ENCODE measurements around the gene CSAG1. TPM values are rescaled to one million over a fixed set of nuclear protein-coding genes. Genes with fewer than 3 reads are reported as not detected.
"Not testable (repeated sequence)": the region's sequence is repeated elsewhere in the genome, so short reads cannot be mapped to it uniquely, and the experiment has no call there.

Gene CSAG1
- total and polyA plus RNA-seq, 4 donors: not detected

DNA sequence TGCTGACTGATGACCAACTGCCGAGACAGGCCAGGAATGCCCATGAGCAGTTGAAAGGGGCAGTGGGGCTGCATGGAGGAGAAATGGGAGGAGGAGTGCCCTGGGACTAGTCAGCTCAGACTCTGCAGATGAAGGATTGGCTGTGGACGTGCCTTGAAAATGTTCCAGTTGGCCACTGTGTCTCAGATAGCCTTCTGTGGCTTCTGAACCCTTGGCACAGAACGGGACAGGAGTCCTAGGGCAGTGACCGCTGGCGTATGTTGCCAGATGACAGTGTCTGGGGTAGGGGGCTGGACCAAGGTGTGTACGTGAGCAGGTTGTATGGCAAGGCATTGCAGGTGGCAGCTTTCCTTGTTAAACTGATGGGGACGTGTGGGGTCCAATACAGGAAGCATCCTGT lies 27.0 kb downstream of the CSAG1 start:
- not testable (repeated sequence) for ATAC-seq (ENCODE audit: insufficient read depth, low FRiP score); H3K4me3 ChIP-seq; H3K9me3 ChIP-seq (ENCODE audit: control insufficient read depth in 4 of 4, insufficient read depth in 3 of 4, low read length in 3 of 4); H3K27ac ChIP-seq (ENCODE audit: low read depth in 1 of 2, low read length in 1 of 2); H3K4me1 ChIP-seq (ENCODE audit: control insufficient read depth in 5 of 5, insufficient read depth in 5 of 5, low read length in 5 of 5); H3K27me3 ChIP-seq (ENCODE audit: control insufficient read depth in 3 of 3, insufficient read depth in 3 of 3, low read length in 2 of 3); H3K9ac ChIP-seq (ENCODE audit: insufficient read depth in 1 of 2, low read length in 2 of 2); DNase-seq; H3K36me3 ChIP-seq (ENCODE audit: control insufficient read depth in 4 of 4, insufficient read depth in 4 of 4, low read length in 4 of 4)
- WGBS, 2 donors: 74 to 90% methylated on average over 2 to 4 of the region's 7 CpGs

DNA sequence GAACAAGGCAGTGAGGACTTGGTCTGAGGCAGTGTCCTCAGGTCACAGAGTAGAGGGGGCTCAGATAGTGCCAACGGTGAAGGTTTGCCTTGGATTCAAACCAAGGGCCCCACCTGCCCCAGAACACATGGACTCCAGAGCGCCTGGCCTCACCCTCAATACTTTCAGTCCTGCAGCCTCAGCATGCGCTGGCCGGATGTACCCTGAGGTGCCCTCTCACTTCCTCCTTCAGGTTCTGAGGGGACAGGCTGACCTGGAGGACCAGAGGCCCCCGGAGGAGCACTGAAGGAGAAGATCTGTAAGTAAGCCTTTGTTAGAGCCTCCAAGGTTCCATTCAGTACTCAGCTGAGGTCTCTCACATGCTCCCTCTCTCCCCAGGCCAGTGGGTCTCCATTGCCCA lies 33.1 kb downstream of the CSAG1 start:
- H3K4me1 ChIP-seq (ENCODE audit: control insufficient read depth in 5 of 5, insufficient read depth in 5 of 5, low read length in 5 of 5); H3K4me3 ChIP-seq; H3K36me3 ChIP-seq (ENCODE audit: control insufficient read depth in 4 of 4, insufficient read depth in 4 of 4, low read length in 4 of 4); H3K27me3 ChIP-seq (ENCODE audit: control insufficient read depth in 3 of 3, insufficient read depth in 3 of 3, low read length in 2 of 3); H3K9ac ChIP-seq (ENCODE audit: insufficient read depth in 1 of 2, low read length in 2 of 2); H3K9me3 ChIP-seq (ENCODE audit: control insufficient read depth in 4 of 4, insufficient read depth in 3 of 4, low read length in 3 of 4); H3K27ac ChIP-seq (ENCODE audit: low read depth in 1 of 2, low read length in 1 of 2); ATAC-seq (ENCODE audit: insufficient read depth, low FRiP score): not testable (repeated sequence)
- WGBS, 2 donors: 89 to 98% methylated on average over 4 of the region's 5 CpGs
- DNase-seq: peak in 1 of 3 donors; percentile 8

DNA sequence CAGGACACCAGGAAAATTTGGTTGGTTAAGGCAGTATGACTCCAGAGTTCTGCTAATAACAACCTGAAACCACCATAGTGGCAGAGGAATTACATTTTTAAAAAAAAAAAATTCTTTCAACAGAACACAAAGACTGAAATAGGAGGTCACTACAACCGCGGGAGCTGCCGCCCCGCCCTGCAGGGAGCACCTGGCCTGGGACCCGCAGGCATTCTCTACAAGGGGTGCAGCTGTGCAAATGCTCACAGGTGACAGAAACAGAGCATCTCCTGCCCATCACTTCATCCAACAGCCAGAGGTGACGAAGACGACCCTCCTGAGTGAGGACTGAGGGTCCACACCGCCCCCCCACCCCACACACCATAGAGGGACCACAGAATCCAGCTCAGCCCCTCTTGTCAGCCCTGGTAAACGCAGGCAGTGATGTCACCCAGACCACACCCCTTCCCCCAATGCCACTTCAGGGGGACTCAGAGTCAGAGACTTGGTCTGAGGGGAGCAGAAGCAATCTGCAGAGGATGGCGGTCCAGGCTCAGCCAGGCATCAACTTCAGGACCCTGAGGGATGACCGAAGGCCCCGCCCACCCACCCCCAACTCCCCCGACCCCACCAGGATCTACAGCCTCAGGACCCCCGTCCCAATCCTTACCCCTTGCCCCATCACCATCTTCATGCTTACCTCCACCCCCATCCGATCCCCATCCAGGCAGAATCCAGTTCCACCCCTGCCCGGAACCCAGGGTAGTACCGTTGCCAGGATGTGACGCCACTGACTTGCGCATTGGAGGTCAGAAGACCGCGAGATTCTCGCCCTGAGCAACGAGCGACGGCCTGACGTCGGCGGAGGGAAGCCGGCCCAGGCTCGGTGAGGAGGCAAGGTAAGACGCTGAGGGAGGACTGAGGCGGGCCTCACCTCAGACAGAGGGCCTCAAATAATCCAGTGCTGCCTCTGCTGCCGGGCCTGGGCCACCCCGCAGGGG lies 35.3 kb downstream of the CSAG1 start, which contains the start of gene MAGEA3:
Gene MAGEA3 (plus strand): TSS at position 843 of the 980 bp plus-strand sequence. CDS start 2,039 bp downstream, outside the sequence.
- not testable (repeated sequence) for H3K9me3 ChIP-seq (ENCODE audit: control insufficient read depth in 4 of 4, insufficient read depth in 3 of 4, low read length in 3 of 4); DNase-seq; ATAC-seq (ENCODE audit: insufficient read depth, low FRiP score); H3K36me3 ChIP-seq (ENCODE audit: control insufficient read depth in 4 of 4, insufficient read depth in 4 of 4, low read length in 4 of 4); H3K27ac ChIP-seq (ENCODE audit: low read depth in 1 of 2, low read length in 1 of 2); H3K4me1 ChIP-seq (ENCODE audit: control insufficient read depth in 5 of 5, insufficient read depth in 5 of 5, low read length in 5 of 5); H3K9ac ChIP-seq (ENCODE audit: insufficient read depth in 1 of 2, low read length in 2 of 2); H3K27me3 ChIP-seq (ENCODE audit: control insufficient read depth in 3 of 3, insufficient read depth in 3 of 3, low read length in 2 of 3); H3K4me3 ChIP-seq
- WGBS, 2 donors: 87% methylated on average over 7 of the region's 34 CpGs; no CpG with 5 or more reads in 1 of the 2 donors

GRCh38 chrX:152681012-152681411 lies 52.5 kb downstream of the CSAG1 start:
- H3K4me3 ChIP-seq; H3K27me3 ChIP-seq (ENCODE audit: control insufficient read depth in 3 of 3, insufficient read depth in 3 of 3, low read length in 2 of 3); H3K36me3 ChIP-seq (ENCODE audit: control insufficient read depth in 4 of 4, insufficient read depth in 4 of 4, low read length in 4 of 4); H3K9me3 ChIP-seq (ENCODE audit: control insufficient read depth in 4 of 4, insufficient read depth in 3 of 4, low read length in 3 of 4); ATAC-seq (ENCODE audit: insufficient read depth, low FRiP score); H3K4me1 ChIP-seq (ENCODE audit: control insufficient read depth in 5 of 5, insufficient read depth in 5 of 5, low read length in 5 of 5); H3K9ac ChIP-seq (ENCODE audit: insufficient read depth in 1 of 2, low read length in 2 of 2); DNase-seq; H3K27ac ChIP-seq (ENCODE audit: low read depth in 1 of 2, low read length in 1 of 2): not testable (repeated sequence)
- WGBS, 2 donors: no CpG with 5 or more reads among the region's 3 CpGs

Other genes with a start within 250 kb of the CSAG1 start
- under 1 TPM in 1 of 2 donors, not detected in 1; 0.09 TPM for gene GABRQ, start 95.8 kb downstream of the CSAG1 start, total RNA-seq
- gene GABRQ, start 95.8 kb downstream of the CSAG1 start, polyA plus RNA-seq: not detected
- not detected for gene MAGEA3, start 34.9 kb downstream of the CSAG1 start, total RNA-seq
- gene MAGEA3, start 34.9 kb downstream of the CSAG1 start, polyA plus RNA-seq: not detected
- gene CSAG2, start 24.4 kb downstream of the CSAG1 start, total RNA-seq: not detected
- gene CSAG2, start 24.4 kb downstream of the CSAG1 start, polyA plus RNA-seq: not detected
- not detected for gene MAGEA2B, start 19.1 kb downstream of the CSAG1 start, total RNA-seq
- not detected for gene MAGEA2B, start 19.1 kb downstream of the CSAG1 start, polyA plus RNA-seq
- gene MAGEA12, start within 50 bp of the CSAG1 start, total RNA-seq: not detected
- gene MAGEA12, start within 50 bp of the CSAG1 start, polyA plus RNA-seq: not detected
- gene MAGEA2, start 20.1 kb upstream of the CSAG1 start, total RNA-seq: not detected
- not detected for gene MAGEA2, start 20.1 kb upstream of the CSAG1 start, polyA plus RNA-seq
- gene CSAG3, start 25.5 kb upstream of the CSAG1 start, total RNA-seq: not detected
- gene CSAG3, start 25.5 kb upstream of the CSAG1 start, polyA plus RNA-seq: not detected
- not detected for gene MAGEA6, start 36.0 kb upstream of the CSAG1 start, total RNA-seq
- not detected for gene MAGEA6, start 36.0 kb upstream of the CSAG1 start, polyA plus RNA-seq
- gene CETN2, start 97.0 kb upstream of the CSAG1 start, total RNA-seq: 10 to 100 TPM; 65.7 to 67.9 TPM
- 10 to 100 TPM; 47.7 to 81.8 TPM for gene CETN2, start 97.0 kb upstream of the CSAG1 start, polyA plus RNA-seq
- gene NSDHL, start 97.3 kb upstream of the CSAG1 start, total RNA-seq: 10 to 100 TPM; 12.8 to 28.2 TPM
- 10 to 100 TPM; 22.5 to 33.4 TPM for gene NSDHL, start 97.3 kb upstream of the CSAG1 start, polyA plus RNA-seq
- gene ZNF185, start 164.3 kb upstream of the CSAG1 start, total RNA-seq: 10 to 100 TPM; 14.7 to 15.8 TPM
- gene ZNF185, start 164.3 kb upstream of the CSAG1 start, polyA plus RNA-seq: 1 to 10 TPM; 6.1 to 6.7 TPM

Data from lung (tissue), 10 donors.